ENCODE results near the gene AK5. TPM values are rescaled to one million over a fixed set of nuclear protein-coding genes. Genes with fewer than 3 reads are reported as not detected.

Gene AK5
- total RNA-seq, 1 donor from 2014 or later = 6.9 TPM

DNA sequence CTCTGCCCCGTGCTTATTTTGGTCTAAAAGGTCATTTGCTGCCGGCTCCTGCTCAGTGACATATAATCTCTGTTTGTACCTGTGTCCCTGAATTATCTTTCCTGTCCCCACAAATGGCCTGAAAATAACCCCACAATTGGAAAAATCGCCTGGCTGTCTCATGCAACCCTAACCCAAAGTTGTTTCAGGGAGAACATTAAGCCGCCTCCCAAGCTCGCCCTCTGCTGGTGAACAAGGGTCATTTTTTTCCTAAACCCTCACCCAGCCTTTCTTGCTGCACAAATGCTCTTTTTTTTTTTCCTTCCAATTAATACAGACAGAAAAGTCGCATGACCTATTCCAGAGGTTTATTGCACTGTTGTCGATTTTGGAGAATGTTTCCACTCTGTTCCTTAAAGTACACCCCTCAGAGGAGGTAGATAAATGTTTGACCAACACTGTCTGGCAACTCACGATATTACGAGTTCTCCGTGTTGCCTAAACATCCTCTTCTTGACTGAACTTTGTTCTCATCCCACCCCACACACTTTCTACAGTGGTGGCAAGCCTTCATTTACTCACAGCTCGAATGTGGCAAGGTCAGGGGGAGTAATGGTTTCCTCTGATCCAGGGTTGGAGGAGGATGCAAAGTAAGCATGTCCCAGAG, 252.0 kb downstream of the AK5 start:
- H3K4me1 ChIP-seq = no peaks in the 10 kb centered on the region
- intact Hi-C loops (cut with DNase I) = loop anchor here (10.0 kb wide), 1 partner anchor 379 kb away; no protein-coding TSS in a partner anchor
- DNase-seq (ENCODE audit: extremely low spot score in 2 of 2) = no peak
- H3K9me3 ChIP-seq = no peaks in the 10 kb centered on the region
- no peaks in the 10 kb centered on the region for H3K36me3 ChIP-seq
- H3K27me3 ChIP-seq = no peaks in the 10 kb centered on the region
- TF ChIP-seq, protein P1, sequence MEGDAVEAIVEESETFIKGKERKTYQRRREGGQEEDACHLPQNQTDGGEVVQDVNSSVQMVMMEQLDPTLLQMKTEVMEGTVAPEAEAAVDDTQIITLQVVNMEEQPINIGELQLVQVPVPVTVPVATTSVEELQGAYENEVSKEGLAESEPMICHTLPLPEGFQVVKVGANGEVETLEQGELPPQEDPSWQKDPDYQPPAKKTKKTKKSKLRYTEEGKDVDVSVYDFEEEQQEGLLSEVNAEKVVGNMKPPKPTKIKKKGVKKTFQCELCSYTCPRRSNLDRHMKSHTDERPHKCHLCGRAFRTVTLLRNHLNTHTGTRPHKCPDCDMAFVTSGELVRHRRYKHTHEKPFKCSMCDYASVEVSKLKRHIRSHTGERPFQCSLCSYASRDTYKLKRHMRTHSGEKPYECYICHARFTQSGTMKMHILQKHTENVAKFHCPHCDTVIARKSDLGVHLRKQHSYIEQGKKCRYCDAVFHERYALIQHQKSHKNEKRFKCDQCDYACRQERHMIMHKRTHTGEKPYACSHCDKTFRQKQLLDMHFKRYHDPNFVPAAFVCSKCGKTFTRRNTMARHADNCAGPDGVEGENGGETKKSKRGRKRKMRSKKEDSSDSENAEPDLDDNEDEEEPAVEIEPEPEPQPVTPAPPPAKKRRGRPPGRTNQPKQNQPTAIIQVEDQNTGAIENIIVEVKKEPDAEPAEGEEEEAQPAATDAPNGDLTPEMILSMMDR (IDR thresholded peaks at IDR 0.05) = peak; percentile 55 to 82 (median 65)
- TF ChIP-seq POLR2A (IDR thresholded peaks at IDR 0.05) = no peak
- no peak overlapping the region for H3K27ac ChIP-seq
- H3K4me3 ChIP-seq = no peak overlapping the region

DNA sequence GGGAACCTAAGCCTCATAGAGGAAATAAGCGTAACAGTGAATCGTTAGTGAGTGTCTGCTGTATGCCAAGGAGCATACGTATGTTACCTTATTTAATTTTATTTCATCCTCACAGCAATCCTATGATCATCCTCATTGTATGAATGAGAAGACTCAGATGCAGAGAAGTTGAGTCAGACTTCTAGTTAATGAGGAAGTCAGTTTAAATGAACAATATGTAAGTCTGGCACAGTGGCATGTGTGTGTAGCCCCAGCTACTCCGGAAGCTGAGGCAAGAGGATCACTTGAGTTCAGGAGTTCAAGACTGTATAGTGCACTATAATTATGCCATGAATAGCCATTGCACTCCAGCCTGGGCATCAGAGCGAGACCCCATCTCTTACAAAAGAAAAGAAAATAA, 252.6 kb downstream of the AK5 start:
- no peak overlapping the region for H3K4me3 ChIP-seq
- H3K9me3 ChIP-seq = no peaks in the 10 kb centered on the region
- no peaks in the 10 kb centered on the region for H3K27me3 ChIP-seq
- no peak for DNase-seq (ENCODE audit: extremely low spot score in 2 of 2)
- intact Hi-C loops (cut with DNase I) = loop anchor here (10.0 kb wide), 1 partner anchor 380 kb away; no protein-coding TSS in a partner anchor
- TF ChIP-seq POLR2A (IDR thresholded peaks at IDR 0.05) (no peak), POLR2AphosphoS5 (IDR thresholded peaks at IDR 0.05; ENCODE audit: insufficient read depth in 1 of 2, low read depth in 1 of 2) (no peak)
- TF ChIP-seq, protein P1 (IDR thresholded peaks at IDR 0.05) = no peak
- no peak overlapping the region for H3K27ac ChIP-seq
- H3K36me3 ChIP-seq = no peaks in the 10 kb centered on the region
- H3K4me1 ChIP-seq = peaks cover 2% of the 10 kb centered on the region

DNA sequence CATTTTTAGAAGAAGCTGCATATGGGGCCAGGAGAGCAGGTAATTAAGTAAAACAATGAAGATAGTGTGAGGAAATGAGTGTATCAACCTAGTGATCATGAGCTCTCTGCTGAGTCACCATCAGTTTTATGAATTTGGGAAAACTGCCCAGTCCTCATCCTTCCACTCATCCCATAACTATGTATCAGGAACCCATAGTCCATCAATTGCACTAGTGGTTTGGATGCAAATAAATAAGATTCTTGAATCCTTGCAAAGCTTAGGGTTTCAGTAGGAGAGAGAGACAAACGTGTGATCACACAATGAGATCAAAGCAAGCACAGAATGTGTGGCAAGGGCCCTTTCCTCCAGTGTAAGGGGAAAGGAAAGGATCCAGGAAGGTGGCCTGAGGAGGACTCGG, 255.0 kb downstream of the AK5 start:
- TF ChIP-seq, protein P1 (IDR thresholded peaks at IDR 0.05) = no peak
- TF ChIP-seq POLR2A (IDR thresholded peaks at IDR 0.05) (no peak), POLR2AphosphoS5 (IDR thresholded peaks at IDR 0.05; ENCODE audit: insufficient read depth in 1 of 2, low read depth in 1 of 2) (no peak)
- no peak overlapping the region for H3K4me3 ChIP-seq
- DNase-seq (ENCODE audit: extremely low spot score in 2 of 2) = no peak
- no peak overlapping the region for H3K27ac ChIP-seq
- no peaks in the 10 kb centered on the region for H3K9me3 ChIP-seq
- intact Hi-C loops (cut with DNase I) = loop anchor here (10.0 kb wide), 1 partner anchor 382 kb away; no protein-coding TSS in a partner anchor
- no peaks in the 10 kb centered on the region for H3K27me3 ChIP-seq
- peaks cover 8% of the 10 kb centered on the region for H3K4me1 ChIP-seq
- H3K36me3 ChIP-seq = no peaks in the 10 kb centered on the region

DNA sequence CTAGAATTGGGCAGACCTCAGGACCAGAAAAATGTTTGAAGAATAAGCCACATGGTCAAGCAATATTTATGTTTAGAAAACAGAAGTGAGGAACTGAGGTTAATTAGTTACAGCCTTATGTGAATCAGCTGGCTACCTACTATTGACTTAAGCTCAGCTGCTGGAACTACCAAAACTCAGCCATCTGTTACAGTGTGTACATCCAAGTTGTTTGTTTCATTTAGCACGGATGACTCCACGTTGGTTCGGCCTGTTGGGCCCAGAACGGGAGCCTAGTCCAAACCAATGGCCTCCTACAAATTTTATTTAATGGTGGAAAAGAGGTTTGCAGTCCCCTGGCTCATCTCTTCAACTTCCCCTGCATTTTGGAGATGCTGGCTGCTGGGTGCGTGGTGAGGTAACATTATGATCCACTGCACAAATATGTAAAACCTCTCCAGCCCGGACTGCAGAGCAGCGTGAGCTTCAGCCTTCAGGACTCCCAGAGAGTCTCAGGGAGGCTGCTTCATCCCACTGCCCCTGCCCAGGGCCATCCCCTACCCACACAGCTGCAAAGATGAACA, 257.2 kb downstream of the AK5 start:
- intact Hi-C loops (cut with DNase I) = loop anchor here (10.0 kb wide), 1 partner anchor 384 kb away; no protein-coding TSS in a partner anchor
- H3K4me3 ChIP-seq = no peak overlapping the region
- H3K27me3 ChIP-seq = no peaks in the 10 kb centered on the region
- TF ChIP-seq POLR2AphosphoS5 (IDR thresholded peaks at IDR 0.05; ENCODE audit: insufficient read depth in 1 of 2, low read depth in 1 of 2) (no peak), POLR2A (IDR thresholded peaks at IDR 0.05) (no peak)
- TF ChIP-seq, protein P1 (IDR thresholded peaks at IDR 0.05) = no peak
- H3K36me3 ChIP-seq = no peaks in the 10 kb centered on the region
- H3K27ac ChIP-seq = peak overlapping the region; percentile 43
- no peaks in the 10 kb centered on the region for H3K9me3 ChIP-seq
- peaks cover 8% of the 10 kb centered on the region for H3K4me1 ChIP-seq
- DNase-seq (ENCODE audit: extremely low spot score in 2 of 2) = no peak

All from vagina (tissue), 2 donors.